NCI-H1694 (cell line): ENCODE data around the gene ANKRD42.

ENCODE experiments used
- DNase-seq: peaks from one replicate; lab custom pipeline; 2025; lab: John Stamatoyannopoulos, UW

The ANKRD42 gene

GRCh38 chr11:83287631-83288030, 94.1 kb downstream of the ANKRD42 start:
- no peak for DNase-seq

DNA sequence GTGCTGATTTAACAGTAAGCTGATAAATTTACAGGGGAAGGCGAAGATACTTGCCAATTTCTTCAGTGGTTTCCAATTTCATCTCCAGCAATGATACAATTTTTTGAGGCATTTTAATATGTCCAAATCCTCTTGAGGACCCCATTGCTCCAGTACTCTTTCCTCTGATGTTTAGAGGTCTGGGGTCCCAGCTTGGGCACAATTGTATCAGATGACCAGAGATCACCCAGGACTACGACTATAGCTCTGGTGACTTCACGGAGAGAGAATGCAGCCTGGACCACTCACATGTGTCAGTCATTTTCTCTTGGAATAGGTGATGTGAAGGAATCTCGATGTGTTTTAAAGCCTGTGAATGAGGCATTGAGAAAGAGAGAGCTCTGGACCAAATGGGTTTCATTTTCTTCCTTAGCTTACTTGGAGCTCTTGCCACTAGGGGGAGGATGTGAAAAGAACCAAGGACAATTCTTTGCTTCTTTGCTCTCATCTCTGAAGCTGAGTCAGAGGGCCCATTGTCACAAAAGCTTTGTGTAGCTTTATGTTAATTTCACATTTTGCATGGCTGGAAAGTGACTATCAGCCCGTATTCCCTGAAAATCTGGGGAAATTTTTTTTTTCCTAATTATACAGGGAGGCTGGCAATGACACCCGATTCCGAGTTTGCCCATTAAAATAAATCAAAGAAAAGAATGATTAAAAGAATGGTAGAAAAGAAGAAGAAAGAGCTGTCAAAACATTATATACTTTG, 99.4 kb downstream of the ANKRD42 start:
- peak; percentile 10 for DNase-seq

- DNase-seq: no peak
Measured at GRCh38 chr11:83293457-83293774, 99.9 kb downstream of the ANKRD42 start.

- no peak for DNase-seq
Measured at GRCh38 chr11:83294208-83294607, 100.7 kb downstream of the ANKRD42 start.
